Transverse colon (tissue), 4 donors: ENCODE data around the gene AOPEP. TPM values are rescaled to one million over a fixed set of nuclear protein-coding genes. Genes with fewer than 3 reads are reported as not detected.

ENCODE experiments used
- DNase-seq: peaks from one replicate; pipeline ENCODE4 v3.0.0-alpha.2; 2019
- H3K27ac ChIP-seq, 4 donors: fragments of 200-600 bp; sonication (generic); 2 replicates each; pipeline ENCODE4 v1.5.1; 2016 to 2018; ENCODE audit warnings: inconsistent platforms in 4 of 4
- H3K27me3 ChIP-seq: fragments of 200-600 bp; sonication (generic); 2 replicates; pipeline ENCODE4 v1.5.1; 2017; ENCODE audit warnings: inconsistent platforms
- H3K36me3 ChIP-seq, 4 donors: fragments of 200-600 bp; sonication (generic); 2 replicates each; pipeline ENCODE4 v1.5.1; 2017 to 2019; ENCODE audit warnings: inconsistent platforms in 4 of 4
- H3K4me1 ChIP-seq, 4 donors: fragments of 200-600 bp; sonication (generic); 2 replicates each; pipeline ENCODE4 v1.5.1; 2017 to 2020; ENCODE audit warnings: inconsistent platforms in 4 of 4
- H3K4me3 ChIP-seq, 4 donors: fragments of 200-600 bp; sonication (generic); 1 replicate in 1 of 4; 2 replicates in 3 of 4; pipeline versions ENCODE4 v1.5.1 to v1.6.1; 2017 to 2019; ENCODE audit warnings: inconsistent platforms in 4 of 4
- H3K9me3 ChIP-seq, 2 donors: fragments of 200-600 bp; sonication (generic); 2 replicates each; pipeline ENCODE4 v1.5.1; 2017 to 2019; ENCODE audit warnings: inconsistent platforms in 2 of 2
- EP300 ChIP-seq: sonication (generic); formaldehyde crosslinking; IDR thresholded peaks from one replicate; pipeline ENCODE4 v1.6.1; 2017; ENCODE audit warnings: antibody characterized with exemption, low read depth
- POLR2A ChIP-seq: fragments of 450-650 bp; IDR thresholded peaks from one replicate; pipeline ENCODE4 v1.6.1; 2016; ENCODE audit warnings: antibody characterized with exemption, mild to moderate bottlenecking, moderate library complexity
- POLR2AphosphoS5 ChIP-seq, 3 donors: sonication (generic); formaldehyde crosslinking; IDR thresholded peaks; one replicate each; pipeline ENCODE4 v1.6.1; 2016; ENCODE audit warnings: antibody characterized with exemption in 3 of 3
- WGBS, 2 donors: methylation state at CpG; one replicate each; pipeline ENCODE4 v1.1.5; 2018; ENCODE audit warnings: low coverage in 1 of 2; 5-methylcytosine and 5-hydroxymethylcytosine counted together
- in situ Hi-C, 4 donors: fragments of 200-750 bp; cut with MboI; loops; one replicate each; pipeline versions ENCODE4 v1.15.0 to v1.15.1; 2017; ENCODE audit warnings: low sequenced_read_pairs in 3 of 4, low pct_ligation_motif_present in 1 of 4, low pct_unique_long_range_greater_than_20kb in 1 of 4
- intact Hi-C: fragments of 100-400 bp; cut with DNase I; formaldehyde crosslinking; loops from one replicate; pipeline ENCODE4 v1.15.1; 2023; ENCODE audit warnings: low total_unique reads
- total RNA-seq, 4 donors: library from RNA; depleted of rRNA; stranded (reverse); fragments of >200 nt; gene quantifications; one replicate each; pipeline ENCODE4 v1.1.0, GENCODE V29; 2016
- TF ChIP-seq, protein P1 (sequence below), 5 experiments: fragments of 200-600 bp in 3 of 5; fragments of 450-650 bp in 2 of 5; sonication (generic) in 3 of 5; IDR thresholded peaks; 1 replicate in 2 of 5; 2 replicates in 3 of 5; pipeline ENCODE4 v1.5.1; 2016 to 2017; ENCODE audit warnings: antibody characterized with exemption in 5 of 5, inconsistent platforms in 3 of 5, mild to moderate bottlenecking in 2 of 5, moderate library complexity in 1 of 5

The AOPEP gene
- total RNA-seq, 4 donors from 2014 or later, result 53.0 to 129 (median 92.7) TPM

DNA sequence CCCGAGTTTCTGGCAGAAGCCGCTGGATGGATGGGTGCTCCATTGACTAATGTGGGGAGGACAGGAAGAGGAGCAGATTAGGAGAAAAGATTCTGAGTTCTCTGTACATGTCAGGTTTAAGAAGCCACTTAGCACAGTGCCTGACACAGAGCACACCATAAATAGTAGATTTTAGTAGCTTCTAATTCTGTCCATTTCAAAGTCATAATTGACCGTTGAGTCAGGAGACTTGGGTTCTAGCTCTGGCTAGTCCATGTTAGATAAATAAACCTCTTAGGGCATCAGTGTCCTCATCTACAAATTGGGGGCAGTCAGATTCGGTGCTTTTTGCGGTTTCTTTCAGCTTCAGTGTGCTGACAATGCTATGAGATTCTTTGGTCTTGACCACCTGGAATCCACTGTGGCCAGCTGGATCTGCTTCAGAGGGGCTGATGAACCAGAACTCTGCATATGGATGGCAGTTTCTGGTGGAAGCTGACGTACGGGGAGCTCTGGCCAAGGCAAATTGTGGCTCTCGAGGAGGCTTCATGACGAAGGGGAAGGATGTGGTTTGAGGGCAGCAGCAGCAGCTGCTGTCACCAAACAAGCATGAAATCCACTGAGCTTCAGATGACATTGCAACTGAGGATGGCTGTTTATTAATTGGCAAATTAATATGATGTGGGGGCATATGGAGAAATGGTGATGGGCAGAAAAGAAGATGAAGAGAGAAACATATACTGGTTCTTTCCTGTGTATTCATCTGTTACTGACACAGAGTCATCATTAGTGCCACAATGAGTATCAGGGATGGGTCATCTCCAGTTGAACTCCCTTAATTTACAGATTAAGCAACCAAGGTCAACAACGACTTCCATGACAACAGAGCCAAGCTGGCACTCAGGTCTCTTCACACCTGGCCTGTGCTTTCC lies 134.4 kb downstream of the AOPEP start:
- Histone ChIP-seq H3K4me1 (peaks cover 0 to 29% (median 12%) of the 10 kb centered on the region in 4 donors), H3K27ac (peak overlapping the region; percentile 45 to 63 (median 56)), H3K27me3 (no peaks in the 10 kb centered on the region), H3K4me3 (no peak overlapping the region), H3K9me3 (no peaks in the 10 kb centered on the region), H3K36me3 (no peaks in the 10 kb centered on the region)
- 55 to 71% methylated on average over 5 to 10 of the region's 10 CpGs for WGBS, 2 donors
- DNase-seq, result peak; percentile 59
- in situ Hi-C loops (no loop called here), intact Hi-C loops (loop anchor here (10.0 kb wide), 1 partner anchor 54 kb away; no protein-coding TSS in a partner anchor)
- TF ChIP-seq POLR2AphosphoS5 (IDR thresholded peaks at IDR 0.05) (no peak), POLR2A (no peak), EP300 (no peak)
- TF ChIP-seq, protein P1, sequence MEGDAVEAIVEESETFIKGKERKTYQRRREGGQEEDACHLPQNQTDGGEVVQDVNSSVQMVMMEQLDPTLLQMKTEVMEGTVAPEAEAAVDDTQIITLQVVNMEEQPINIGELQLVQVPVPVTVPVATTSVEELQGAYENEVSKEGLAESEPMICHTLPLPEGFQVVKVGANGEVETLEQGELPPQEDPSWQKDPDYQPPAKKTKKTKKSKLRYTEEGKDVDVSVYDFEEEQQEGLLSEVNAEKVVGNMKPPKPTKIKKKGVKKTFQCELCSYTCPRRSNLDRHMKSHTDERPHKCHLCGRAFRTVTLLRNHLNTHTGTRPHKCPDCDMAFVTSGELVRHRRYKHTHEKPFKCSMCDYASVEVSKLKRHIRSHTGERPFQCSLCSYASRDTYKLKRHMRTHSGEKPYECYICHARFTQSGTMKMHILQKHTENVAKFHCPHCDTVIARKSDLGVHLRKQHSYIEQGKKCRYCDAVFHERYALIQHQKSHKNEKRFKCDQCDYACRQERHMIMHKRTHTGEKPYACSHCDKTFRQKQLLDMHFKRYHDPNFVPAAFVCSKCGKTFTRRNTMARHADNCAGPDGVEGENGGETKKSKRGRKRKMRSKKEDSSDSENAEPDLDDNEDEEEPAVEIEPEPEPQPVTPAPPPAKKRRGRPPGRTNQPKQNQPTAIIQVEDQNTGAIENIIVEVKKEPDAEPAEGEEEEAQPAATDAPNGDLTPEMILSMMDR (IDR thresholded peaks at IDR 0.05), result no peak

- H3K4me3 ChIP-seq, result no peak overlapping the region
- intact Hi-C loops, result loop anchor here (10.0 kb wide), 1 partner anchor 53 kb away; no protein-coding TSS in a partner anchor
- no peak for DNase-seq
- peaks cover under 1 to 37% (median 19%) of the 10 kb centered on the region in 4 donors for H3K4me1 ChIP-seq
- H3K36me3 ChIP-seq, result no peaks in the 10 kb centered on the region
- 57 to 85% methylated on average over 1 to 11 of the region's 11 CpGs for WGBS, 2 donors
- no peaks in the 10 kb centered on the region for H3K27me3 ChIP-seq
- TF ChIP-seq EP300, result no peak
- TF ChIP-seq, protein P1 (IDR thresholded peaks at IDR 0.05), result no peak
- no peak for TF ChIP-seq POLR2A
- TF ChIP-seq POLR2AphosphoS5 (IDR thresholded peaks at IDR 0.05), result peak in 2 of 3 donors; percentile 49 to 69
- H3K27ac ChIP-seq, result peak overlapping the region; percentile 45 to 63 (median 56)
- in situ Hi-C loops, result no loop called here
- H3K9me3 ChIP-seq, result no peaks in the 10 kb centered on the region
Measured at GRCh38 chr9:94861589-94862272, 135.2 kb downstream of the AOPEP start.

DNA sequence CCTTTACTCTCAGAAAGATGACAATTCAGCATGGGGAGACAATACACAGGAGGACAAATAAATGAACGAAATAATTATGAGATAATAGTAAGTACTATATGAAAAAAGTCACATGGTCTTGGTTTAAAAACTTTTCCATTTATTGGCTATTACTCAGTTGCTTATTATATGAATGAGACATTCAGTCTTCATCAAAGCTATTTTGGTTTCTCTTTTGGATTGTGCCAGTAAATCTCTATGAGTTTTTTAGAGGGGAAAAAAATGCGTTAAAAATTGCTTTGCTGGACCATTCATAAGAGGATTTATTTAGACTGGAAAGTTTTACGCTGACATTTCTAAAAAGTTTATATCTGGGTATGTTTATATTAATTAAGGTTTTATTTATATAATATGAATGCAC lies 137.7 kb downstream of the AOPEP start:
- Histone ChIP-seq H3K27ac (peak overlapping the region; percentile 87 to 89 (median 88)), H3K4me1 (peaks cover 13 to 59% (median 36%) of the 10 kb centered on the region in 4 donors), H3K4me3 (no peak overlapping the region), H3K27me3 (no peaks in the 10 kb centered on the region), H3K9me3 (no peaks in the 10 kb centered on the region), H3K36me3 (no peaks in the 10 kb centered on the region)
- in situ Hi-C loops, result no loop called here
- TF ChIP-seq EP300 (no peak), POLR2A (no peak), POLR2AphosphoS5 (IDR thresholded peaks at IDR 0.05) (no peak)
- TF ChIP-seq, protein P1 (IDR thresholded peaks at IDR 0.05), result no peak
- intact Hi-C loops, result loop anchor here (10.0 kb wide), 1 partner anchor 51 kb away; no protein-coding TSS in a partner anchor
- DNase-seq, result no peak
- WGBS, 2 donors, result 40 to 60% methylated on average over 3 of the region's 3 CpGs

GRCh38 chr9:94864862-94865509 lies 138.5 kb downstream of the AOPEP start:
- Histone ChIP-seq H3K9me3 (no peaks in the 10 kb centered on the region), H3K27ac (peak overlapping the region; percentile 87 to 89 (median 88)), H3K27me3 (no peaks in the 10 kb centered on the region), H3K4me1 (peaks cover 13 to 62% (median 36%) of the 10 kb centered on the region in 4 donors), H3K4me3 (no peak overlapping the region), H3K36me3 (no peaks in the 10 kb centered on the region)
- TF ChIP-seq, protein P1 (IDR thresholded peaks at IDR 0.05), result no peak
- TF ChIP-seq POLR2A (no peak), EP300 (no peak)
- in situ Hi-C loops, result no loop called here
- WGBS, 2 donors, result 55 to 59% methylated on average over 8 of the region's 8 CpGs
- DNase-seq, result no peak
- intact Hi-C loops, result loop anchor here (10.0 kb wide), 1 partner anchor 50 kb away; no protein-coding TSS in a partner anchor
